Liver (tissue), 3 donors: Measurements from ENCODE around the gene DHX35.

Source experiments
- CTCF ChIP-seq: fragments of 150-350 bp; IDR thresholded peaks from 2 replicates; pipeline ENCODE4 v1.5.1; 2017; ENCODE audit warnings: improper control_type of control experiment, low read depth, low read length; ENCODE audit not compliant: missing input control
- HNF4G ChIP-seq: IDR thresholded peaks from 2 replicates; pipeline ENCODE4 v1.6.1; 2016; ENCODE audit warnings: antibody characterized with exemption
- REST ChIP-seq: IDR thresholded peaks from 2 replicates; pipeline ENCODE4 v1.6.1; 2016; ENCODE audit warnings: antibody characterized with exemption, mild to moderate bottlenecking
- TAF1 ChIP-seq: conservative IDR thresholded peaks from 2 replicates; pipeline ENCODE4 v1.6.1; 2016; ENCODE audit warnings: antibody characterized with exemption, mild to moderate bottlenecking
- YY1 ChIP-seq: IDR thresholded peaks from 2 replicates; pipeline ENCODE4 v1.6.1; 2016; ENCODE audit warnings: antibody characterized with exemption, mild to moderate bottlenecking
- donor health status: healthy.
- donor health status: healthy.

- no peak for TF ChIP-seq HNF4G
- no peak for TF ChIP-seq REST
- TF ChIP-seq CTCF: no peak
- TF ChIP-seq TAF1: no peak
- no peak for TF ChIP-seq YY1
These were observed 25.6 kb downstream of the DHX35 start for GRCh38 chr20:38987777-38988176.
